ENCODE results near the gene CD2AP.
"Not testable (repeated sequence)": the region's sequence is repeated elsewhere in the genome, so short reads cannot be mapped to it uniquely, and the experiment has no call there.

Gene CD2AP

GRCh38 chr6:47464052-47464451 is 13.5 kb upstream of the CD2AP start:
- no peak for DNase-seq

GRCh38 chr6:47465117-47465516 is 12.5 kb upstream of the CD2AP start:
- no peak for DNase-seq

- DNase-seq, result no peak
Measured at GRCh38 chr6:47471911-47472310, 5.7 kb upstream of the CD2AP start.

- DNase-seq, result no peak
Measured at GRCh38 chr6:47473791-47474346, 3.7 kb upstream of the CD2AP start.

- DNase-seq, result no peak
Measured at GRCh38 chr6:47475319-47475816, 2.2 kb upstream of the CD2AP start.

- DNase-seq, result no peak
Measured at GRCh38 chr6:47476781-47477496, 650 bp upstream of the CD2AP start.

- DNase-seq, result peak; percentile 34
Measured at GRCh38 chr6:47478233-47479139, 897 bp downstream of the CD2AP start.

GRCh38 chr6:47479140-47479508 is 1.5 kb downstream of the CD2AP start:
- DNase-seq, result no peak

GRCh38 chr6:47479874-47480273 is 2.3 kb downstream of the CD2AP start:
- no peak for DNase-seq

GRCh38 chr6:47481213-47481612 is 3.6 kb downstream of the CD2AP start:
- DNase-seq, result not testable (repeated sequence)

- no peak for DNase-seq
Measured at GRCh38 chr6:47481806-47482205, 4.2 kb downstream of the CD2AP start.

GRCh38 chr6:47483516-47483852 is 5.9 kb downstream of the CD2AP start:
- no peak for DNase-seq

- no peak for DNase-seq
Measured at GRCh38 chr6:47483853-47484546, 6.4 kb downstream of the CD2AP start.

GRCh38 chr6:47484616-47485015 is 7.0 kb downstream of the CD2AP start:
- DNase-seq, result no peak

- DNase-seq, result no peak
Measured at GRCh38 chr6:47485083-47485482, 7.5 kb downstream of the CD2AP start.

- DNase-seq, result no peak
Measured at GRCh38 chr6:47485491-47486135, 8.0 kb downstream of the CD2AP start.

GRCh38 chr6:47489995-47490394 is 12.4 kb downstream of the CD2AP start:
- no peak for DNase-seq

GRCh38 chr6:47490676-47491075 is 13.1 kb downstream of the CD2AP start:
- DNase-seq, result no peak

GRCh38 chr6:47492355-47492754 is 14.8 kb downstream of the CD2AP start:
- DNase-seq, result no peak

GRCh38 chr6:47495207-47495606 is 17.6 kb downstream of the CD2AP start:
- no peak for DNase-seq

GRCh38 chr6:47495954-47496545 is 18.5 kb downstream of the CD2AP start:
- no peak for DNase-seq

- DNase-seq, result no peak
Measured at GRCh38 chr6:47496935-47497579, 19.5 kb downstream of the CD2AP start.
